Glomerular endothelial cell (primary cell): ENCODE results near the gene ABHD16B. TPM values are rescaled to one million over a fixed set of nuclear protein-coding genes. Genes with fewer than 3 reads are reported as not detected.
"Not testable (repeated sequence)": the region's sequence is repeated elsewhere in the genome, so short reads cannot be mapped to it uniquely, and the experiment has no call there.

Source experiments
- DNase-seq: peaks from one replicate; pipeline ENCODE4 v3.0.0-alpha.2; 2011; ENCODE audit warnings: low read depth, low spot score; ENCODE audit errors: extremely low read depth
- total RNA-seq: library from RNA; depleted of rRNA; stranded (reverse); fragments of >200 nt; gene quantifications from 2 replicates; pipeline ENCODE4 v1.2.3, GENCODE V29; 2015

The ABHD16B gene
- total RNA-seq, 1 donor from 2014 or later, result not detected

DNA sequence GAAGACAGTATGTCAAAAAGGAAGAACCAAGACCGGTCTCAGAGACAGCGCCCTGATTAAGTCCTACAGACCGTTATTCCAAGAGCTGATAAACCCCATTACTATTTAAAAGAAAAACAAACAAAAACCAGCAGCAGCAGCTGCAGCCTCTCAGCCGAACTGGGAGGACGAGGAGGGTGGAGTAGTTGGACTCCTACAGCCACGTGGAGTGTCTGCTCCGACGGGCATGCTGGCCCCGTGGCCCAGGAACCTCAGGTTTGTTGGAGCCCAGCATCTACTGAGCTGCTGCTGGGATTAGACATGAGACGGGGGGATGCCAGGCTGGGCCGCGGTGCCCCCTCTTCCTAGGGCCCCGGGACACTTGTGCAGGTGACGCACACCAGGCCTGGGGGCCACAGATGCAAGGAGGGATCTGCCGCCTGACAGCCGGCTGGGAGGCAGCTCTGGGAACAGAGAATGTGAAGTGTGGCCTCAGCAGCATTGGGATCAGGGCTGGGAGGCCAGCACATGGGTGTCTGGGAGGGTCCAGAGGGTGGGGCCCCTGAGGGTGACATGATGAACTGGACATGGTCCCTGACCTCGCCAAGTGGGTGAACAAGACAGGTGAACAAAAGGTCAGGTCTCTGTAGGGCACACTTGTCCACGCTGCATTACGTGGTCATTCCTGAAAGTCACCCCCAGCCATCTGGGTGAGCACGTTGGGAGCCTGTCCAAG is 27.4 kb upstream of the ABHD16B start:
- no peak for DNase-seq

DNA sequence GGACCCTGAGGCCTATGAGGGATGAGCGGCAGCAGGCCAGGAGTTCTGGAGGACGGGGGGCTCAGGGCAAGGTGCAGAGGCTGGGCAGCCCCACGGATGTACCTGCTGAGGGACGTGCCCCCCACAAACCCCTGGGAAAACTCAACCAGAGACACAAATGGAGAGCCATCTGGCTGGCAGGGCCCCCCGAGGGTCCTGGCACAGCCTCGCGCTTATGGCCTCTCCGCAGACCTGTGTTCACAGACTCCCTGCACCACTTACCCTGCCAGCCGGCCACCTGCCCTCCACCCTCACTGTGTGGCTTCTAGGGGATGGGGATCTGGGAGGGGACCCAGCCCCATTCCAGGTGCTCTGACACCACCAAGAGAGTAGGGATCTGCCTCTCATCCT is 26.8 kb upstream of the ABHD16B start:
- no peak for DNase-seq

DNA sequence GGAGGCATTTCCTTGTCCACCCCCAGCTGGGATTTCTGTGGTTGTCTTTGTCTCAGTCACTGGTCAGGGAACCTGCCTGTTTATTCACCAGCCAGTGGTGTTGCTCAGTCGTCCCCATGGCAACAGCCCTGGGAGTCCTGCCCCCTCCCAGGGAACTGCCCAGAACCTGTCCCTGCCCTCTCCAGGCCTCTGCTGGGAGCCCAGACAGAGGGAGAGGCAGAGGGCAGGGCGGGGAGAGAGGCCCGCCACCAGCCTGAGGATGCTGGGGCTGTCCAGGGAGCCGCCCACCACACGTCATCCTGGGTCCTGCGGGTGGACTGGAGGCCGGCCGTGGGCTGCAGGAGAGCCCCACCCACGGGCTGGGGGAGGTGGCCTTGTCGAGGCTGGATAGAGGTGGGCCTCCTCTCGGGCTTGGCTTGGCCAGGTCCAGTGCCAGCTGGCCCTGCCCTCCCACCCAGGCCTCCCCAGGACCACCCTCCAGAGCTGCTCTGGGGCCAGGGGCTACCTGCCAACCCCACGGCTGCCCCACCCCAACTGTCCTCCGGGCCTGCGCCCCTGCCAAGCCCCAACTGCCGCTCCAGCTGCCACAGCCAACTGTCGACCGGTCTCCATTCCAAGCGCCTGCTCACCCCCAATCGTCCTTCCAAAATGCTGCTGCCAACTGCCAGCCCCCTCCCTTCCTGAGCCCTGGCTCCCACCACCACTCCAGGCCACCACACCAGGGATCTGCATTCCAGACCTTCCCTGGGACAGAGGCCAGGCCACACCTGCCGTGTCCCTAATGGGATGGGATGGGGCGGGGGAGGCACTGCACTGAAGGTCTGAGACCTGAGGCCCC is 26.1 kb upstream of the ABHD16B start:
- DNase-seq, result no peak

DNA sequence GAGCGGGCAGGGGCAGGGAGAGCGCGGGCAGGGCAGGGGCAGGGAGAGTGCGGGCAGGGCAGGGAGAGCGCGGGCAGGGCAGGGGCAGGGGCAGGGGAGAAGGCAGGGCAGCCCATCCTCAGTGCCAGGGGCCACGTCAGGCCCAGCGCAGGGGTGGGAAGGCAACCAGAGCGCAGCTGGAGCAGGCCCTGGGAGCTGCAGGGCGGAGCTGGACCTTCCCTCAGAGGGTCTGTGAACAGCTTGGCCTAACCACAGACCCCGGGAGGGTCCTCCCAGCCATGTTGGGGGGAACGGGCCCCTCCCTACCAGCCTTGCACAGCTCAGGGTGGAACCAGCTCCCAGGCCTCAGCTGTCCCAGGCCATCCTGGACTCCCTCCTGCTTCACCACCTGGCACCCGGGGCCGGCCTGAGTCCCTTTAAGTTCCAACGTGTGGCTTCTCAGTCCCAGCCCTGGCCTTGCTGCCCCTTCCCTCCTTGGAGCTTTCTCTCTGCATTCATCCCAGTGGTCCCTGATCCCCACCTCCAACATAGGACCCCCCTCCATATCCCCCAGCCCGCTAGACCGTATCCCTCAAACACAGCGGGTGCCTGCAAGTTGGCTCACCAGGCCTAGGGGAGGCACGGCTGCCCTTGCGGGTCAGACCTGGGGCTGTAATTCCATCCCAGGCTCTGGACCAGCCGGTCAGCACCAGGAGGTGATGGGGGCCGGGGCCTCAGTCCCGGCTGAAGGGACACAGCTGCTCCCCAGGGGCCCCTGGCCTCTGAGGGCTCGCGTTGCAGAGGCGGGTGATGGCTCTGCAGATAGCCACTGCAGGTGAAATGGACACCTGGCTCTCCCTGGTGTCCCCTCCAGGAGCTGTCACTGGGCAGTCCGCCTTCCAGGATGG is 24.6 kb upstream of the ABHD16B start:
- DNase-seq, result no peak

DNA sequence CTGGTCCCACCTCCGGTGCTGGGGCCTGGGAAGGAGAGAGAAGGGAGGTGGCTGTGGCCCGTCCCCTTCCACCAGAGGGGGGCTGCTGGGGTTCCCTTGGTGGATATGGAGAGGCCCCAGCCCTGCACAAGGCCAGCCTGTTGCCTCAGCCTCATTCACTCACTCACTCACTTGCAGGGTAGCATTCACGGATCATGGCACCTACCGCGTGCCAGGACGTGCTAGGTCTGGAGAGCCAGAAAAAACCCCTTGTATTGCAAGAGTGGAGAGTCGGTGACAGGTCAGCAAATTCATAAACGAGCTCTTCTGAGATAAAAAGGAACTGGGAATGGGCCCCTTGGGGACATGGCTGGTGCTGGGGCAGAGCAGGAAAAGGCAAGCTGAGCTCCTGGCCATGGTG is 23.8 kb upstream of the ABHD16B start:
- DNase-seq, result no peak

DNA sequence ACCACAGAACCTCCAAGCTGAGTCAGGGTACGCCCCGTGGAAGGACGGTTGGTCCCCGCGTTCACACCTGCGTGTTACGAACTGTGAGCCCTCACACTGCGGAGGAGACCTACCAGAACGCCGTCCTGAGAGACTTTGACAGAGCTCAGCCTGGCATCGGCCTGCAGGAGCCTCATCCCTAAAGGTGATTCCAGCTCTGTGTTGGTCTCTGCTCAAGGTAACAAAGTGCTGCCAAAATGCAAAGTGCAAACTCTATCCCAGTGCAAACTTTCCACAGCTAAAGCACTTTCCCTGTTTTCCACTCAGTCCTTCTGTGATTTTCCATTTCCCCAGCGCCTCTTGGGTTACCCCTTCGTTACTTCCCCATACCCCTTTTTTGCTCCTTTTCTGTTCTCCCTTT is 21.7 kb upstream of the ABHD16B start:
- DNase-seq, result no peak

DNA sequence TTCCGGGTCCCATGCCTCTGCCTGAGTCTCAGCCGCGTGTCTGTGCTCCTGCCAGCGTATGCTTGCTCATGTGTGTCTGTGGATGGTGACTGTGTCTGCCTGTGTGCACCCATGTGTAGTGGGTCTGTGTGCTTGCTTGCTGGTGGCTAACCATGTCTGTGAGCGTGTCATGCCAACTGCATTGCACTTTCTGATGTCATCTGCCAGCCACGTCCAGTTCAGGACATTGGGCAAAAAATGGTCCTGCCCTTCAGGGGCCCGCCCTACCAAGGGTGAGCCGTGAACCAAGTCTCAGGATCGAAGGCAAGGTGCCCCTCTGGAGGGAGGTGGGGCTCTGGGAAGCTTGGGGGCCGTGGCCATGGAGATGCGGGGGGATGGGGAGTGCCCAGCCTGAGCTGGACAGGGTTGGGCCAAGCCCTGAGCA is 20.9 kb upstream of the ABHD16B start:
- no peak for DNase-seq

DNA sequence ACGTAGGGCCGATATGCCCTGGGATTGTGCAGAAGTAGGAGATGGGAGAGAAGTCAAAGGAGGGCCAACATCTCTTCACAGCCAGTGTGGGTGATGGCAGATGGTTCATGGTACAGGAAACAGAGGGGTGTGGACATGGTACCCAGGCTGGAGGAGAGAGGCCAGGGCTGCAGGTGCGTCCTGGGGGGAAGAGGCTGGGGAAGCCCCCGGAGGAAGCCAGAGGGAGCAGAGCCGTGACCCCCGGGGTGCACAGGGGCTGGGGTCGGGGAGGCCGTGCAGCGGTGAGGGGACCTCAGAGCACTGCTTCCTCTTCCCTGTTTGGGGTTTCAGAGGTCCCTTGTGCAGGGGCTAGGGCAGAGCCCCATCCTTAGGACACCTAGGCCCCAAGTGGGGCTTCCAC is 19.0 kb upstream of the ABHD16B start:
- no peak for DNase-seq

DNA sequence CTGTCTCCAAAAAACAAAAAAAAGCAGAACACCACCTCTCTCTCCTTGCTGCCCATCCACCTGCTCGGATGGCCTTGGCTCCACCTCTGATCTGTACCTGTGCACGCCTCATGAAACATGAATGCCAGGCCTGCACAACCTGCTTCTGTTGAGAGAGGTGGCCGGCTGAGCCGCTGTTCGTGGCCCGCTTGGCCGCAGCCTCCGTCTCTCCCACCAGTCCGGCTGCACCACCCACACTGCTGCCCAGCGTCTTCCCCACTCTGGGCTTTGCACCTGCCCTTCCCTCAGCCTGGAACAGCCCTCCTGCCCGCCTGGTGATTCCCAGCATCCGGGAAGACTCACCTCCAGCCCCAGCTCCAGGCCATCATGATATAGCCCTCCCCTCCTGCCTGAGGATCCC is 18.1 kb upstream of the ABHD16B start:
- no peak for DNase-seq

DNA sequence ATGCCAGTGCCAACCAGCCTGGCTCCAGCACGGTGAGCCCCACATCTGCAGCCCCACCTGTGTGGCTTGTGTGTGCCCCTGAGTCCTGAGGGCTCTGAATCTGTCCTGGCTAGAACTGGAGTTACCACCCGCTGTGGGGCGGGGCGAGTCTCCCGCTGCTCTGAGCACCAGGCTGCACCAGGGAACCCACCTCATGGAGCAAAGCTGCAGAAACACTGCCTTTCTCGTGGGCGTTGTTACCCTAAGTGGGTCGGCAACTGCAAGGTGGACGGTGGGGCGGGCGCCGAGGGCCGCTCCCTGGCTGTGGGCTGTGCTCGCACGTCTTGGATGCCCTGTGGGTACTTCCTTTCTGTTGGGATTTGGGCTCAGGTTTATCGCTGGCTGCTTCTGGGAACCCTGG is 17.5 kb upstream of the ABHD16B start:
- DNase-seq, result no peak

DNA sequence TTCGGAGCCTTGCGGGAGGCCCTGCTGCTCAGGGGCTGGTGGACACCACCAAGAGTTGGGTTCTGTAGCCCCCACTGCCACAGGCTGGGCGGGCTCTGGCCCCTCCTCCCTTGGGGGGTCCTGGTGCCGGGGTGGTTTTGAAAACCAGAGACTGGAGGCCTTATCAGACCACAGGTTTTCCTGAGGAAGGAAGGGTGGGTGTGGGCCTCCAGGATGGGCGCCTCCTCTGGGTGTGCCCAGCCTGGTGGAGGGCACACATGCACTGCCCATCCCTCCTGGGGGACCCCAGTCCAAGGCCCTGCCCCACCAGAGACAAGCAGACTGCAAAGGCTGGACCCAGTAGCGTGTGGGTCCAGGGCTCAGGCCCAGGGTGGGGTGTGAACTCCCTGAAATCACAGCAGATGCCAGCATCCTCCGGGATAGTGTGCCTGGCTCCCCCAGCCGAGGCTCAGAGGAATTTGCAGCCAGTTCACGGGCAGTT is 16.7 kb upstream of the ABHD16B start:
- no peak for DNase-seq

DNA sequence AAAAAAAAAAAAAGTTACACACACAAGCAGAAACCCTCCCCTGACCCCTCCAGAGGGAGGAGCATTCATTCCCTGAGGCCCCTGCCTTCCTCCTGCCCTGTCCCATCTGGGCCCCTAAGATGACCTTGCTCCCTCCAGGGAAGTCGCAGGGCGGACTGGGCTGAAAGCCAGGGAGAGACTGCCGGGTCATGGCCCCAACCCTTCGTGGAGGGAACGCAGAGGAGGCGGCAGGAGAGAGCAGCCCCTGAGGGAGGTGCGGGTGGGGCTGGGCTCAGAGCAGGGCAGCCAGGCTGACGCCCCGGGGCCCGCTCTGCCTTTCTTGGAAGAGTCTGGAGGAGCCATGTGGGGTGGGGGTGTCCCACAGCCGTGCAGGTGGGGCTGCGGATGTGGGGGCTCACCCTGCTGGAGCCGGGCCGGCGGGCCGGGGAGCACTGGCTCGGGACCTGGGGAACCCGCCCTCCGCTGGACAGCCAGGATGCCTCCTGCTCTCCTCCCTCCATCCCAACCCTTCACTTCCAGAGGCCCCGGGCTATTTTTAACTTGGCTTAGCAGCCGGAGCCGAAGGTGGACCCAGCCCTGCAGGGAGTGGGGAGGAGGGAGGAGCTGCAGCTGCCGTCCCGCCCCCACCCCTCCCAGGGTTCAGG is 15.0 kb upstream of the ABHD16B start:
- no peak for DNase-seq

DNA sequence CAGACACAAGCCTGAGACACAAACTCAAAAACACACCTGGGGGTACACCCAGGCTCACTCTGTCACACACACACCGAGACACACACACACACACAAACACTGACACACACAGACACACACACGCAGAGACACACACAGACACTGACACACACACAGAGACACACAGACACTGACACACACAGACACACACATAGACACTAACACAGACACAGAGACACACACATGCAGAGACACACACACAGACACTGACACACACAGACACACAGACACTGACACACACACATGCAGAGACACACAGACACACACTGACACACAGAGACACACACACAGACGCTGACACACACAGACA is 14.4 kb upstream of the ABHD16B start:
- no peak for DNase-seq

DNA sequence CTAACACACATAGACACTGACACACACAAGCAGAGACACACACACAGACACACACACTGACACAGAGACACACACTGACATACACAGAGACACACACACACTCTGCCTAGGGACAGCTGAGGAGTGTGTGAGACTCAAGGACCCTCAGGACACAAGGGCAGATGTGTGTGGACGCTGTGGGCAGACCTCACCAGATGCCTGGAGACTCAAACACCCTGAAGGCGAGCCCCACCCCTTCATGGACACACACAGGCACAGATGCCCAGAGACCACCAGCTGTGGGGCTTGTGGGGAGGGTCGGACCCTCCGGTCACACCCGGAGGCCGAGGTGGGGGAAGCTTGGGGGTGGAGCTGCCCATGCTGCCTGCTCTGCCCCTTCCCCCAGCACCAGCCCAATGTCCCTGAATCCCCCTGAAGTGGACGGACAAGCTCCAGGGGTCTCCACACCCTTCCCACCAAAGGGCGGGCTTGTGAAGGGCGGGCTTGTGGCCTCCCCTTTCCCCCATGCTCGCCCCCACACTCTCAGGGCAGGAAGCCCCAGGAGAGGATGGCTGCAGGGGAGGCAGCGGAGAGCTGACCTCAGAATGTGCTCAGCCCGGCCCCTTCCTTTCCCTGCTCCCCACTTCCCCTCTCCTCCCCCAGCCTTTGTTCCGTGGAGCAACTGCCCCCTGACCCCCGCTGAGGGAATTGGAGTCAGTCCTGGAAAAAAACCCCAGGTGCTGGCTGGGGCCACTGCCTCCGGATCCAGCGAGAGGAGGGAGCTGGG is 13.9 kb upstream of the ABHD16B start:
- DNase-seq, result no peak

DNA sequence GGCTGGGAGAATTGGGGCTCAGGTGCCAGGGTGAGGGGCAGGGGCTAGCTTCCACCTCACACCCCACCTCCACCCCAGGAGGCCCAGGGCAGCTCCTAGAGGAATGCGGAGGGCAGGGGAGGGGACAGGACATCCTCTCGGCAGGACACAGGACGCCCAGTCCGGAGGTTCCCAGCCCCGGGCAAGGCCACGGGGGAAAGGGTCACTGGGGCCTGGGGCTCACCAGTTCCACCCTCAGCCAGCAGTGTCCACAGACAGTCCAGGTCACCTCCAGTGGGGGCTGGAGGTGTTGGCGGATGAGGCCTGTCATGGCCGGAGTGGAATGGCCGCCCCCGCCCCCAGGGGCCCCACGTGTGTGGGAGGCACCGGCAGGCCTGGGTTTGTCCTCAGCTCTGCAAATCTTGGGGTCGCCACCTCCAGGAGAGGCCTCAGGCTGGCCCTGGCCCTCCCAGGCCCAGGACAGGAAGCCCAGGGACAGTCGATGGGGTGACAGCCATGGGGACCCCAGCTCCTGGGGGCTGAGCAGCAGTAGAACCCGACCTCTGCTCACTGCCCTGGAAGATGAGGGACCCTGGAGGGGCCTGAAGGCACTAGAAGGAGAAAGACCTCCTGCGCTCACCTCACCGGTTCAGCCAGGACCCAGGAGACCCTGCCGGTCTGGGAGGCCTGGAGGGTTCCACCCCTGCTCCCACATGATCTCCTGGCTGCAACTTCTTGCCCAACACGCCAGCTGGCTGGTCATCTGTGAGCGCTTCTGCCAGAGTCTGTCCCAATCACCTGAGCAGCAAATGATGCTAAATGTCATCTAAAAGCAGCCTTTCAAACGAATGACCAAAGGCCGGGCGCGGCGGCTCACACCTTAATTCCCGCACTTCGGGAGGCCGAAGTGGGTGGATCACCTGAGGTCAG is 13.0 kb upstream of the ABHD16B start:
- DNase-seq, result no peak

DNA sequence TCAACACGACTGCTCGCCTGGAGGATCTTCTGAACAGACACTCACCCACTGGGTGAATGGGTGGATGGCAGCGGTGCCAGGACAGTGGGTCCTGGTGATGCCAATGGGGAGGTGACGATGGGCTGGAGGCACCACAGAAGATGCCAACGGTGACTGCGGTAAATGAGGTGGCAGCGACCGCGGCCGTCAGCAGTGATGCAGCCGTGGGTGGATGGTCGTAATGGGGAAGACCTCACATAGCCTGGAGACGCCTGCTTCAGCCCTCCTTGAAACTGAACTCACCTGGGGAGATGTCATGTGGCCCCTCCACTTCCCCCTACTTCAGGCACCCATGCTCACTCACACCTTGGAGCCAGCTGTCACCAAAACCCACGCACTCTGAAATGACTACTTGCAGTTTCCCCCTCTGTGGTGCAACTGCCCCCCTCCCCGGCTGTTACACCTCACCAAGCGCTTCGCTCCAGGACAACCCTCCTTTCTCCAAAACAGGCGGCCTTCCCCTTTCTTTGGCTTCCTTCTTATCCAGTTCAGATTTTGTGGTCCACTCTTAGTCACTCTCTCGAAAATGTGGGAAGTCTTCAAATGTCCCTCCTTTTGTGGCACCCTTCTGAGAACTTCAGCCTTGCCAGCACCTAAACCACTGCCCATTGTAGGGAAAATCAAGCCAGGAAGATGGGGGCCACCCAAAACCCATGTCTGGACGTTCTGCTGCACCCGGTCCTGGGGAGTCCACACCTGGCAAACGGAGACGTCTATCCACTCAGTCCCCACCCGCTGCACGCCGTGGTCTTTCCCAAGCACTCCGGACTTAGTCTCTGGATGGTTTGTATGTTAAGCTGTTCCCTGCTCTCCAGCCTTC is 10.4 kb upstream of the ABHD16B start:
- no peak for DNase-seq

DNA sequence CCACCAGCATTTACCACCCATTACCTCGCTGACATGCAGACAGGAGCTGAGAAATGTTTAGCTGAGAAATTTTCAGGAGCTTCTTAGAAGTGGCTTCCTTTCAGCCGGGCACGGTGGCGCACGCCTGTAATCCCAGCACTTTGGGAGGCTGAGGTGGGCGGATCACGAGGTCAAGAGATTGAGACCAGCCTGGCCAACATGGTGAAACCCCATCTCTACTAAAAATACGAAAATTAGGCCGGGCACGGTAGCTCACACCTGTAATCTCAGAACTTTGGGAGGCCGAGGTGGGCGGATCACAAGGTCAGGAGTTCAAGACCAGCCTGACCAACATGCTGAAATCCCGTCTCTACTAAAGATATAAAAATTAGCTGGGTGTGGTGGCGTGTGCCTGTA is 9.8 kb upstream of the ABHD16B start:
- DNase-seq, result not testable (repeated sequence)

DNA sequence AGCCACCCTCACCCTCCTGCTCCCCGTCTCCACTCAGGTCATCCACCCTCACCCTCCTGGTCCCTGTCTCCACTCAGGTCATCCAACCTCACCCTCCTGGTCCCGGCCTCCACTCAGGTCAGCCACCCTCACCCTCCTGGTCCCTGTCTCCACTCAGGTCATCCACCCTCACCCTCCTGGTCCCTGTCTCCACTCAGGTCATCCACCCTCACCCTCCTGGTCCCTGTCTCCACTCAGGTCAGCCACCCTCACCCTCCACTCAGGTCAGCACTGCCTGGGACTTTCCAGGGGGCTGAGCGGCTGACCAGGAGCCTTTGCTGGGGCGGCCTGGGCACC is 7.6 kb upstream of the ABHD16B start:
- not testable (repeated sequence) for DNase-seq
